Activated CD4-positive, CD25-positive, alpha-beta regulatory T cell treated with anti-CD3 and anti-CD28 coated beads, Interleukin-2, amount 50 U/mL, for 24 hours (primary cell): Measurements from ENCODE around the gene PRKAG1.

Source experiments
- ATAC-seq, 2 donors: fragments of 150-1000 bp; cut with Tn5 transposase; one replicate each; pipeline ENCODE4 v1.10.0; 2021; ENCODE audit warnings: mild to moderate bottlenecking in 1 of 2, moderate library complexity in 1 of 2

Gene PRKAG1

DNA sequence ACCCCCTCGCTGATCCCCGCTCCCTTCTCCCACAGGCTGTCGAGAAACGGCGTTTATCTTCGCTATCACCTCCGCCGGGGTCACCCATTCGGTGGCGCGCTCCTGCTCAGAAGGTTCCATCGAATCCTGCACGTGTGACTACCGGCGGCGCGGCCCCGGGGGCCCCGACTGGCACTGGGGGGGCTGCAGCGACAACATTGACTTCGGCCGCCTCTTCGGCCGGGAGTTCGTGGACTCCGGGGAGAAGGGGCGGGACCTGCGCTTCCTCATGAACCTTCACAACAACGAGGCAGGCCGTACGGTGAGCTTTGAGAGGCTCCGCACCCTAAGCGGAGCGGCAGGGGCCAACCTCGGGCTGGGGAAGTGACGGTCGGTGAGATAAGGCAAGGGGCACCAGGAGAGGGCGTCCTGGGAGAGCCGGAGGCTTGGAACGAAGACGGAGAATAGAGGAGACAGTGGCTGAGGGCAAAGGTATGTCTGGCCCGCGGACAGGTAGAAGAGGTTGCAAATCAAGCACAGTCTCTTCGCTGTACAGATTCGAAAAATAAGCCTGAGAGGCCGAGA lies 38.1 kb downstream of the PRKAG1 start:
- ATAC-seq, result no peak

DNA sequence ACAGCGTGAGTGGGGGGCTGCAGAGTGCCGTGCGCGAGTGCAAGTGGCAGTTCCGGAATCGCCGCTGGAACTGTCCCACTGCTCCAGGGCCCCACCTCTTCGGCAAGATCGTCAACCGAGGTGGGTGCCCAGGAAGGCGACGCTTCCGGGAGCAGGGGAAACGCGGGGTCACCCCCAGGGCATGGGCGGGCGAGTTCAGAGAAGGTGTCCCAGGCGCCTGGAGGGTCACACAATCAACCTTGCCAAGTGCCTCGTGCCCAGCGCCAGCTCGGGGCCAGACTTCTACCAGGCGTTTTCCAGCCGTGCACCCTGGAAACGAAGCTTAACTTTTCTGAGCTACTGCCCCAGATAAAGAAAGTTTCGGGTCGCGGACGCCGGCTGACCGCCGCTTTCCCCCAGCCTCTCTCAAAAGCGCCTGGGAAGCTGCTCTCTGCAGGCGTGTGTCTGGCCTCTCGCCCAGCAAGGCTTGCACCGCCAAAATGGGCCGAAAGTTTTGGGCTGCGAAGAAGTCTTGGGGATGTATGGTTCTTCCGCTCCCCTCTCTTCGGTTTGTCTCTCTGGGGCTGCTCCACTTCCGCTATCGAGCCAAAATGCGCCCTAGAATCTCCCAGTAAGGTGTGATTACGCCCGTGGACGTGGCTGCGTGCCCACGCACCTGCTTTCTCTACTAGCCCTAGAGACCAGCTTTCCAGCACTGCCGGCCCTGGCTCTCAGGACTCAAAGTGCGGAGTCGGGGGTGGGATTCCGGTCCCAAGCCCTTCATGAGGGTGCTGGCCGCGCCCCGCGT lies 38.8 kb downstream of the PRKAG1 start:
- ATAC-seq, result no peak

DNA sequence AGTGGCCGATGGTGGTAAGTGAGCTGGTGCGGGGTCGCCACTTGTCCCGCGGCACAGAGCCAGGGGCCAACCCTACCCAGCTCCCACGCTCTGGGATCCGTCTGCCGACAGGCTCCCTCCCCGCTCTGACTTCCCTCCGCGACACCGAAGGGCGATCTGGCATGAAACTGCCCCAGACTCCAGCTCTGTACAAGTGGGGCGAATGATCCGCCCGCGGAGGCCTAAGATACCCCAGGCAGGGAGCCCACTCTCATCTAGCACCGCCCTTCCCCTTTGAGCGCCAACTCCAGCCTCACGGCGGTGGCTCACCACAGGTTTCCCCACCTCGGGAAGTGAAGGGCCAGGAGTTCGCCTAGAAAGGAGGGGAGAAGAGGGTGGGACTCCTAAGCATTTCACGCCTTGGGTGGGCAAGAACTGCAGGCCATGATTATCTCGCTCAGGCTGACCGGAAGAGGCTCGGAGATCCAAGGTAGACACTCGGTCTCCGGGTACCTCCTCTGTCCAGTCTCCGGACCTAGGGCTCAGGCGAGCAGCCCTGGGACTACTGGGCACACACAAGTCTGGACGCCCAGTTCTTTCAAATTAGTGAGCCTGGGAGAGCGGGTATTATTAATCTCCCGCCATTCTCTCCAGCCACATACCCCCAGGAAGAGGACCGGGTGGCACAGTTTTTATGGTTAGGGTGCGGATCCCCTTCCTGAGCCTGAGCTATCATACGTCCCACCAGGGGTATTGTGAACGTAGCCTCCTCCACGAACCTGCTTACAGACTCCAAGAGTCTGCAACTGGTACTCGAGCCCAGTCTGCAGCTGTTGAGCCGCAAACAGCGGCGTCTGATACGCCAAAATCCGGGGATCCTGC lies 39.6 kb downstream of the PRKAG1 start:
- ATAC-seq, result no peak

DNA sequence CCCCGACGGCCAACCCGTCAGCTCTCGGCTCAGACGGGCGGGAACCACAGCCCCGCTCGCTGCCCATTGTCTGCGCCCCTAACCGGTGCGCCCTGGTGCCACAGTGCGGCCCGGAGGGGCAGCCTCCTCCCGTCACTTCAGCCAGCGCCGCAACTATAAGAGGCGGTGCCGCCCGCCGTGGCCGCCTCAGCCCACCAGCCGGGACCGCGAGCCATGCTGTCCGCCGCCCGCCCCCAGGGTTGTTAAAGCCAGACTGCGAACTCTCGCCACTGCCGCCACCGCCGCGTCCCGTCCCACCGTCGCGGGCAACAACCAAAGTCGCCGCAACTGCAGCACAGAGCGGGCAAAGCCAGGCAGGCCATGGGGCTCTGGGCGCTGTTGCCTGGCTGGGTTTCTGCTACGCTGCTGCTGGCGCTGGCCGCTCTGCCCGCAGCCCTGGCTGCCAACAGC lies 40.3 kb downstream of the PRKAG1 start, which contains the start of gene WNT1:
TSS of gene WNT1 (plus strand) at position 32 of the 450 bp plus-strand sequence. CDS start at position 361, 329 bp downstream.
- ATAC-seq, result no peak

DNA sequence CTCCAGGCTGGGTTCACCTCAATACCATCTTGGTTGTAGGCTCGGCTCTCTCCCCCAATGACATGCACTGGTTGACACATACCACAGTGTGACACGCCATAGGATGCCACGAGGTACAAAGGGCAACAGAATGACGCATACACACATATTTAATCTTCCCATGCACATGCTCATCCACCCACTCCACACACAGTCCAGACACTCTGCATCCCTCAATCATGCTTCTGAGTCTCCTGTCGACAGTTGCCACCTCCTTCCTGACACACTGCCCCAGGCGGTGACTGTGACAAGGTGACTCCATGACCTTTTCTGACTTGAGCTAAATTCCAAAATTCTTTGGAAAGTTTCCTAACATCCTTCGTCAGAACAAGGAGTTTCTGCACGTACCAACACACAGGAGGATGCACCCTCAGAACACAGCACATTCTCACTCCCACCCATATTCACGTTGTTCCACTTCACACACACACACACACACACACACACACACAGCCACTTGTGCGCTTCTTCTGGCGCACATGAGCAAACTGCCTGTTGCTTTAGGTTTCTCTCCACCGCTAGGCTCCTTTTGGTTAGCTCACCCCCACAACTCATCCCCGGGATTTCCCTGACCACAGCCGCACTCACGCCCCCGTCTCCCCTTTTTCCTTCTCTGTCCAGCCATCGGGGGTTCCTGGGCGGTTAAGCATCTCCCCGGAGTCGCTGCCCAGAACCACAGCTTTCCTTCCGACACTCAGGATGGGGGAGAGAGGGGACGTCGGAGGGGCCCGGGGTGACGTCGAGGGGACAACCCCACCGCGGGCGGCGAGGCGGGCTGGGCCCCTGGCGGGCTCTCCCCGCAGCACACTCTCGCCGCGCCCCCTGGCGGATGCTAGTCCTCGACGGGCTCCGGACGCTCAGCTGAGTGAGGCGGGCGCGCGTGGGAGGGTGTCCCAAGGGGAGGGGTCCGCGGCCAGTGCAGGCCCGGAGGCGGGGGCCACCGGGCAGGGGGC lies 41.0 kb downstream of the PRKAG1 start:
- peak; percentile 61 to 66 for ATAC-seq

DNA sequence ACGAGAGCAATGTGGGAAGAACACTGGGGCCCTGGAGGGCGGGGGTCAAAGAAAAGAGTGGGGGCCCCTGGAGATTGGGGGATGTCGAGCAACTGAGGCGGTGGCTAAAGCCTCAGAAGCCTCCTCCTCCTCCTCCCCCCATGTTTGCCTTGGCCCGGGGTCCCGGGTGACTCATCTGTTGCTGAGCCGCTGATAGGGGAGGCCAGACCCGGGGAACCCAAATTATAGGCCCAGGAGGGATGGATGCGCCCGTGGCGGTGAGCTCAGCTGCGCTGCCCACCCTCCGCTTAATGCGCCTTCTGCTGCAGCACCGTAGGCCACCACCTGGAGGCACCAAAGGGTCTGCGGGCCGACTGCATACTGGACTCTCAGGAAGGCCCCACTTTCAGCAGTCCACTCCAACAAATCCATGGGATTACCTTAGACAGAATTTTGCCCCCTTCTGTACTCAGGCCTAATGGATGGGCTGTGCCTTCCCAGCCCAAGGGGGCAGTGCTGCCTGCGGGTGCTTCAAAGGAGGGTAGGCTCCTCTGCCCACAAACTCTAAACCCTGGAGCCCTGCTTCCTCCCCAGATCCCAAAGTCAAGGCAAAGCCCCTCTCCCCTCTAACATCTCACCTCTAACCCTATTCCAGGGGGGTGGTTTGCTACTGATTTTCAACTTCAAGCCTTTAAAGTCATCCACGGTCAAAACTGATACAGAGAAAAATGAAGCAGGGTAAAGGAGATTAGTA lies 44.5 kb downstream of the PRKAG1 start:
- ATAC-seq, result no peak

DNA sequence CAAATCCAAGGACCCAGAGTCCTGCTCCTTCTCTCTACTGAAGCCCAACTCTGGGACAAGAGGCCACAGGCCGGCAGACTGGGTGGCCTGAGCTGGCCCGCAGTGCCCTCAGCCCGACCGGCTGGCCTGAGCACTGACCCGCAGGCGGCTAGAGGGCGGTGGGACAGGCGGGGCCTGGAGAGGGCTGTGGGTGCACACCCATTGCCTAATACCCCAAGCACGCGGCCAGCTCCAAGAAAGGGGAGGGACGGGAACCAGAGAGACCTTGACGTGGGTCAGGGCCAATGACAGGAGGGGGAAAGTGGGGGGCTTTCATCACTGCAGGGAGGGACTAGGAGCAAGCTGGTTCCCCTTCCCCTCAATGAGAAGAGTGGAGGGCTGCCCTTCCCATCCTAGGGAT lies 45.0 kb downstream of the PRKAG1 start:
- ATAC-seq, result no peak

DNA sequence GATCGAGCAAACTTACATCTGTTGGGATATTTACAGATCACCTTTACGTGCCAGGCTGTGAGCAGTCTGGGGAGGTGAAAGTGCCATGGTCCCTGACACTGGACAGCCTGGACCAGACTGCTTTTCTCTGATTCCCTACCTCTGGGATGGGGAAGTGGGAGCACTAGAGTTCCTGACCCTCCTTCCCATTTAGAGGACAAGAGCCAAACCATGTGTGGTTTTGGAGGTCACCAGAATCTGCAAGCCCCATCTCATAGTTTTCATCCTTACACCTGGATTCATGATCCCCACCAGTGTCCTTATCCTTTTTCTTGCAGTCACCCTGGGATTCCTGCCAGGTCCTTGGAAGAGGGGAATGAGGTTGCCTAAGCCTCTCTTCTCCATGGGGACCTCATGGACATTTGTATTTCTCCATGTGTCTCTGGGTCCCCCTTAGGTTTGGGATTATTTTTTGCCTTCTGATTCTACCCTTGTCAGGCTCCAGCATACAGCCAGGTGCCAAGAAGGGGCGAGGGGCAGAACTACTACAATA lies 45.6 kb downstream of the PRKAG1 start:
- ATAC-seq, result no peak

DNA sequence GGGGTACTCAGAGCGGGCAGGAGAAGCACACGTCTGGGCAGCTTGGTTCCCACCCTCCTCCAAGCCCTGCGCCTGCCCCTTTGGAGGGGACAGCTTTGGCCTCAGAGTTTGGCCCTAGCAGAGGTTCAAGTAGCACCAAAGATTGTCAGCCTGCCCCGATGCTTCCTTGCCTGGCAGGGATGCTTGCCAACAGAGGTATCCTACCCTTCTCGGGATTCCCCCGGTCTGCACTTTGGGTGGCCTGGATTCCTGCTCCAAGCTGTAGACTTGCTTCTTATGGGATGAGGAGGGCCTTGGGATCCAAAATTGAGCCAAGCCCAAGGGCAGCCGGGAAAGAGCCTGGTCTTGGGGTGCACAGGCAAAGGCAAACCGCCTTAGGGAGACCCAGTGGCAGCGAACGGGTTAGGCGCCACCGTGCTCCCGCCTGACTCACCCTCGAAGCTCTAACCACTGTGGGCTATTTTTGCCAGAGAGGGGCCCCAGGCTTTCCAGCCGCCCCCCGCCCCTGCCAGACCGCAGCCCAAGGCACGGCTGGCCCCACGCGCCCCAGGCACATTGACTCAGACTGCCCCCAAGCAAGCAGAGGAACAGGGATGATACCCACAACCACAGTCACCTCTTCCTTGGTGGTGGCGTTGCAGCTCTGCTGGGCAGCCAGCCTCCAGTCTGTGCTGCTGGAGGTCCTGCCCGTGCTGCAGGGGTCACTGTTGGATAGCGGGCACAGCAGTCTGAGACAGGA lies 46.2 kb downstream of the PRKAG1 start:
- ATAC-seq, result peak; percentile 21

DNA sequence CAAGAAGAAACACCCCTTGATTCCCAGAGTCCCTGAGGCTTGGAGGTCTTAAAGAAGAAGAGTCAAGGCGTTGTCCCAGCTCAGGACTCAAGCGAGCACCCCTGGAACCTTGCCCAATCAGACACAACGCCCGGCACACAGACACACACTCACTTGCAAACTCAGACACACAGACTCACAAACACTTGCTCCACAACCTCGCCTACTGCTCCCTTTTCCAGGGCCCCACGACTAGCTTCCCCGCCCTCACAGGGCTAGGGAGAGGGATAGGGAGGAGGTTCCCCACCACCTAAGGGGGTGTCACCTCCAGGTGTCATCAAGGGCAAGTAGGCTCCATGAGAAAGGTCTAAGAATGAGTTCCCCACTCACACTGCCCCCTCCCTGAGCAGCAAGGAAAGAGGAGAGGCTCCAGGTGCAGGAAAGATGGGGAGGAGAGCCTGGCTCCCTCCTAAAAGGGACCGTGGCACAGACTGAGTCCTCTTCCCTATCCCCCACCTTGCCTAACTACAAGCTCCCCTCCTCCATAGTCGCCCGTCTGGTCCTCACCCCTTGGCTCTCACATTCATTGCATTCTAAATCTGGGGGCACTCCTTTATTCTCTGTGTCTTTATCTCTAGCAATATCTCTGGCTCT lies 47.8 kb downstream of the PRKAG1 start:
- no peak for ATAC-seq

DNA sequence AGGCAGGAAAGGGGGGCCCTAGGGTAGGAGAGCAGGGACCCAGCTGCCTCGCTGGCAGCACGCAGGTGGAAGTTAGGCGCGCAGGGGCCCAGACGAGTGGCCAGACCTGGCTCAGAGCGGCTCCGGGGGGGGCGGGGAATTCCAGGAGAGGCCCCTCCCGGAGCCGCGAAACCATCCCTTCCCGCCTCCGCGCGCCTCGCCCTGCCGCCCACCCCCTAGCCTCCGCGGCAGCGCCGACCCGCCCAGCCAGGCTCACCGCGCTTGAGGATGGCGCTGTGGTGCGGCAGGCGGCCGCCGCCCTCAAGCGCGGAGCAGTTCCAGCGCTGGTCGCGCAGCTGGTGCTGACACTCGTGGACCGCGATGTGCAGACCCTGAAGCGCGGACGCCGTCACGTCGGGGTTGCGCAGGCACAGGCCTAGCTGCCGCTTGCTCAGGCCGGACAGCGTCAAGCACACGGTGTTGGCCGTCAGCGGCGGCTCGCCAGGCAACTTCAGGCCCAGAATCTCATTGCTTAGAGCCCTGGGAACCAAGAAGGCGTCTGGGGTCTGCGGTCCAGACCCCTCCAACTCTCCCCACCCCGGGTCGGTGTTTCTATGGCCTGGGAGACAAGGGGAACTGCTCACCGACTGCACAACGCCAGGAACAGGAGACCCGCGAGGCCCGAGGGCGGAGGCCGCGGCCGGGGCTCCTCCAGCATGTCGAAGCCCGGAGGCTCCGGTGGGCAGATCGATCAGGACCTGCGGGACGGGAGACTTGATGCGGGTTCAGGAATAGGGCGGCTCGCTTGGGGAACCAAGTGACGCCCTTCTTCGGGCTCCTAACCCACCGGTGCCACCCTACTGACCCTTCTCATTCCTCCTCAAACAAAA lies 48.5 kb downstream of the PRKAG1 start:
- peak; percentile 36 to 42 for ATAC-seq

DNA sequence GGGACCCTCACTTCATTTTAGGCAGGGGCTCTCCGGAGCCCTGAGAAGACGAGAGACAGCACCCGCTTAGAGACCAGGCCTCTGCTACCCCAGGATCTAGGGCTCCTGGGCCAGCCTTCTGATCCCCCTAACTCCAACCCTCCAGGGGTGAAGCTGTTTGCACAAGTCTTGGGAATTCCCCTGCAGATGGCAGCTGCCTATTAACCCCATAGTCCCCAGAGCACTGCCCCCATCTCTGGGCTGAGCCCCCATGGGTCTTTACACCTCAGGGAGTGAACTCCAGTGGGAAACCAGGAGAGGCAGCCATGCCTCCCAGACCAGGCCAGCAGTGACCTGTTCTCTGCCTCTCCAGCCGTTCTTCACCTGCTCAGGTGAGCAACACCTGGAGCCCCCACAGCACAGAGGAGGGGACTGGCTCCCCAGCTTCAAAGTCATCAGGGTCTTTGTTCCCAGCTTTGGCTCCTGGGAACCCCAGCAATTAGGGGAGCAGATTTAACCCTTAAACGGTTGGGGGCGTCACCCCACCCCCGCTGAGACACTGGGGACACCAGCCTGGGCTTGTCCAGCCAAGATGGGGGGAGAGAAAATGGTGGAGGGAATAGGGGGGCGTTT lies 49.3 kb downstream of the PRKAG1 start:
- no peak for ATAC-seq

DNA sequence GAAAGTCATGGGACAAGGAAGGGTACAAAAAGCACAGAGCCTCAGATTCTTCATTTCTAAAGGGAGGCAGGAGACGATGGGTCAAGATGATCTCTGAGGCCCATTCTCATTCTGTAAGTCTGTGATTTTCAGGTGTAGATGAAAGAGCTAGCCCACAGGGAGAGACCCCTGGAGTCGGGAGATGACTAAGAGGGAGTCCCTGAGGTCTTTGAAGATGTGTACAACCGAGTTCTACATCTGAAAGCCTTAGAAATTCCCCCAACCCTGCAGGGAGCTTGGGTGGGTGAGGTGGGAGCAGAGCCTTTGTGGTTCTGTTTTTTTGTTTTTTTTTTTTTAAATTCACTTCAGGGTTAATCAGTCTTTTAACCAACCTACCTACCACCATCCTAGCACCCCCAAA lies 50.1 kb downstream of the PRKAG1 start:
- ATAC-seq, result no peak

DNA sequence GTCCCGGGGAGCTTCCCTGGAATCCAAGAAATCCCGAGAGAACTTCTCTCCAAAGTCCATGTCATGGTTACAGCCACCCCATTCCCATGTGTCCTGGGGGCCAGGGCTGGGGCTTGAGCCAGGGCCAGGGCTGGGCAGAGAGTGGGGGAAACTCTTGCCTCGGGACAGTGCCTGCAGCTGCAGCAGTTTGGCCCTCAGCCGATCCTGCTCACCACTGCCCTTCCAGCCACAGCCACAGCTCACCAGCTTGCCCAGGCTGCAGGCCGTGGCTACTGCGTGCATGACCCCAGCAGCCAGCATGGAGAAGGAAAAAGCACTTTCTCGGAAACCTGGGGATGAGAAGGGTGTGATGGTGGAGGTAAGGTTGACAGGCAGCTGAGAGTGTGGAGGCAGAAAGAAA lies 50.6 kb downstream of the PRKAG1 start:
- no peak for ATAC-seq

DNA sequence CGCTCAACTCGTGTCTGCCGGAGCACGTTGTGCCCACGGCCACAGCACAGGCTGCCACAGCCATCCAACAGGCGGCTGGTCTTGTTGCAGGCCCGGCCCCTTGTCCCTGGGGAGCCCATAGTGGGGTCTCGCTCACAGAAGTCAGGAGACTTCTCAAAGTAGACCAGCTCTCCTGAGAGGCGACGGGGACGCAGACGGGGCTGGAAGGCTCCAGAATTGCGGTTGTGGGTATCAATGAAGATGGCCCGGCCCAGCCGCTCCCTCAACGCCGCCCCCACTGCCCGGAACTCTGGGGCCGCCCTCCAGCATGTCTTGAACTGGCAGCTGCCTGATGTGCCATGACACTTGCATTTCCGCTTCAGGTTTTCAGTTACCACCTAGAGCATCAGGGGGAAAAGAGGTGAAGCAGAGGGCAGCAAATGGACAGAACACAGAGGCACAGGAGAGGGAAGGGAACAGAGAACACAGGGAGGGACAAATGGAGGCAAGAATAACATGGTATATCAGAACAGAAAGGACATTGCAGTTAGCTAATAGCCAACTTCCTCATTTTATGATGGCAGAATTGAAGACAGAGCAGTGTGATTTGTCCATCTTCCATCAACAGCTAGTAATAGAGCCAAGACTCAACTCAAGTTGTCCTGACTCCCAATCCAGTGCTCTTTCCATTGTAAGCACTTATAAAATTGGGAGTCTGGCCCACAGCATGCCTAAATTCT lies 52.2 kb downstream of the PRKAG1 start:
- no peak for ATAC-seq

DNA sequence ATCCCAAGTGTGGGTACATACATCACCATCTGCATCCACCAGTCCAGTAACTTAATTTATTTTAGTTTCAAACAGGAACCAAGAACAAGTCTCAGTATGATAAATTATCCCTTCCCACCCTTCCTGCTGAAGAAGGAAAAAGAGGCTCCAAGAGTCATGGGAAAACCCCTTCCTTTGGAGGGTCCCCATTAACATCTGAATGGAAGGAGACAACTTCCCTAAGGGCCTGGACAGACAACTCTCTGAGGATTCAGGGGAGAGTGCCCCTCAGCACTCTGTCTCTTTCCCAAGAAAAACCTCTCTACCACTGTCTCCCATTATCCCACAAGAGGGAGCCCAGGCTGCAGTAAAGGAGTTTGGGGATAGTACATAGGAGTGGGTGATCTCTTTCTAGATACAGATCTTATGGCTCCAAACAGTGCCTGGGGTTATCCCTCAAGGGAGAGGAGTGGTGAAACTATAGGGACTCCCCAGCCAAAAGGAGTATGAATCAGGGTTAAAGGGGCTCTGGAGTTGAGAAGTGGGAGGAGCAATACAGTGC lies 53.2 kb downstream of the PRKAG1 start:
- ATAC-seq, result peak in 1 of 2 donors; percentile 45

DNA sequence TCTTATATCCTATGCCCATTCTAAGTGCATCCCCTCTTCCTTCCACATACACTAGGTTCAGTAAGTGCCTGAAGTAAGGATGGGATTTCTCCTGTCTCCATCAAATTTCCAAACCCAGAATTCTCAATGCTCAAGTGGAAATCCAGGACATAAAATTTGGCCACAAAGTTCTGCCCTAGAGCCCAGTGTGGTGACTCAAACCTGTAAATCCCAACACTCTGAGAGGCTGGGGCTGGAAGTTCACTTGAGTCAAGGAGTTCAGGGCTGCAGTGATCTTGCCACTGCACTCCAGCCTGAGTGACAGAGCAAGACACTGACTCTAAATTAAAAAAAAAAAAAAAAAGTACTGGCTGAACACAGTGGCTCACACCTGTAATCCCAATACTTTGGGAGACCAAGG lies 56.8 kb downstream of the PRKAG1 start:
- ATAC-seq, result no peak
